Upper lobe of left lung (tissue), 6 donors: ENCODE results near the gene APOB. TPM values are rescaled to one million over a fixed set of nuclear protein-coding genes. Genes with fewer than 3 reads are reported as not detected.

ENCODE experiments used
- ATAC-seq, 2 donors: fragments of 200-7000 bp; cut with Tn5 transposase; one replicate each; pipeline ENCODE4 v1.9.1; 2022; ENCODE audit warnings: mild to moderate bottlenecking in 2 of 2, moderate library complexity in 2 of 2; ENCODE audit not compliant: low FRiP score in 2 of 2
- DNase-seq, 2 donors: peaks; one replicate each; pipeline ENCODE4 v3.0.0-alpha.2; 2019 to 2020
- H3K27ac ChIP-seq, 4 donors: fragments of 200-600 bp; sonication (generic); one replicate each; pipeline ENCODE4 v1.5.1; 2016 to 2019
- H3K27me3 ChIP-seq, 4 donors: fragments of 200-600 bp; sonication (generic); one replicate each; pipeline ENCODE4 v1.5.1; 2017 to 2019
- H3K36me3 ChIP-seq, 4 donors: fragments of 200-600 bp; sonication (generic); one replicate each; pipeline ENCODE4 v1.5.1; 2016 to 2019
- H3K4me1 ChIP-seq, 4 donors: fragments of 200-600 bp; sonication (generic); one replicate each; pipeline ENCODE4 v1.5.1; 2018 to 2019
- H3K4me3 ChIP-seq, 4 donors: fragments of 200-600 bp; sonication (generic); one replicate each; pipeline ENCODE4 v1.5.1; 2017 to 2019; ENCODE audit warnings: mild to moderate bottlenecking in 2 of 4, moderate library complexity in 1 of 4
- H3K9me3 ChIP-seq, 4 donors: fragments of 200-600 bp; sonication (generic); one replicate each; pipeline ENCODE4 v1.5.1; 2018 to 2019
- EP300 ChIP-seq, 4 donors: sonication (generic); formaldehyde crosslinking; IDR thresholded peaks; one replicate each; pipeline ENCODE4 v1.5.1; 2017; ENCODE audit warnings: antibody characterized with exemption in 4 of 4, control low read depth in 2 of 4
- POLR2A ChIP-seq, 4 donors: fragments of 450-650 bp; IDR thresholded peaks; one replicate each; pipeline ENCODE4 v1.5.1; 2016 to 2017; ENCODE audit warnings: antibody characterized with exemption in 4 of 4, mild to moderate bottlenecking in 2 of 4
- POLR2AphosphoS5 ChIP-seq, 2 donors: sonication (generic); formaldehyde crosslinking; IDR thresholded peaks; one replicate each; pipeline ENCODE4 v1.5.1; 2017; ENCODE audit warnings: antibody characterized with exemption in 2 of 2
- WGBS, 2 donors: methylation state at CpG; one replicate each; pipeline ENCODE4 v1.1.5; 2017 to 2018; 5-methylcytosine and 5-hydroxymethylcytosine counted together
- total RNA-seq, 6 donors: library from RNA; depleted of rRNA in 4 of 6; stranded (reverse); fragments of >200 nt in 4 of 6; gene quantifications; one replicate each; pipeline versions ENCODE4 v1.1.0 to v1.2.1, GENCODE V29; 2016 to 2021
- TF ChIP-seq, protein P1 (sequence below), 6 experiments: fragments of 450-650 bp in 4 of 6; fragments of 200-600 bp in 2 of 6; sonication (generic) in 2 of 6; IDR thresholded peaks; one replicate each; pipeline ENCODE4 v1.5.1; 2016 to 2019; ENCODE audit warnings: antibody characterized with exemption in 6 of 6
- donor health status: DM: no; HTN: no; CAD: no; lungs with moderate emphysema.
- donor health status: DM: no; HTN: yes; CAD: no; lungs with severe emphysema.

The APOB gene
- total RNA-seq, 6 donors from 2014 or later: under 0.01 to 2.1 (median 0.60) TPM

DNA sequence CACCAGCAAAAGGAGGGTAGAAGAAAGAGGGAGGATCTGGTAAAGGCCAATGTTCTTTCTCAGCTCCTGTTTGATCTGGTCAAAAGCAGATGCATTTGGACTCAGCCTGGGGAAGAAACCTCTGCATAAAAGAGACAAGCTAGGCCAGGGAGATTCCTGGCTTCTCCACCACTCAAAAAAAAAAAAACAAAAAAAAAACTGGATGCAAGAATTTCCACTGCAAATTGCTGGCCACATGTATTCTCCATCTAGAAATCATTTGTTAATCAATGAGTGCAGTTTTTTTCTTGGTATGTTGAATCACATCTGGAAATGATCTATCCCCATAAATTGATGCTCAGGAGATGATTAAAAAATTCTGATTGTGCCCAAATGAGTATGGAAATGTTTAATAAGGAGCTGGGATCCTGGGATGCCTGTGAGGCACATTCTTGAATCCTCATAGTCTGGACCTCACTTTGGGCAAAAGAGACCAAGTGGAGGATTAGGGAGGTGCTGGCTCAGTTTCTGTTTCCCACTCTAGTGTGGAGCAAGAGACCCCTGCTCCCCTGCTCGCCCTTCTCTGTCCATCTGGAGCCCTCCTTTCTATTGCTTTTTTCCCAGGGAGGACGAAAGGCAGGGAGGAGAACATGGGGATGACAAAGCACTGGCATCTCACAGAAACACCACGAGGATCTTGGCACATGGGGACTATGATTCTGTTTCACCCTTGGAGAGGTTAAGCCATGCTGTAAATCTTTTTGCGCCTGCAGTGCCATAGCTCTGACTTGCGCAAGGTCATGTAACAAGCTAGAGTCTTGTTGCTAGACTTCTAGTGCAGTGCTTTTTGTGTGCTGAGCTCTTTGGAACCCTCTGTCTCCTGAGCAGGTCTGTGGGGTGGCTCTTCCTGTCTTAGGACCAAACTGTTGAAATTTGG is 57.6 kb downstream of the APOB start:
- Histone ChIP-seq H3K27ac (no peak overlapping the region), H3K9me3 (no peaks in the 10 kb centered on the region), H3K36me3 (no peaks in the 10 kb centered on the region), H3K4me1 (no peaks in the 10 kb centered on the region), H3K27me3 (no peaks in the 10 kb centered on the region), H3K4me3 (no peak overlapping the region)
- DNase-seq: no peak
- TF ChIP-seq POLR2AphosphoS5 (IDR thresholded peaks at IDR 0.05): no peak
- no peak for TF ChIP-seq EP300 (IDR thresholded peaks at IDR 0.05)
- TF ChIP-seq, protein P1, sequence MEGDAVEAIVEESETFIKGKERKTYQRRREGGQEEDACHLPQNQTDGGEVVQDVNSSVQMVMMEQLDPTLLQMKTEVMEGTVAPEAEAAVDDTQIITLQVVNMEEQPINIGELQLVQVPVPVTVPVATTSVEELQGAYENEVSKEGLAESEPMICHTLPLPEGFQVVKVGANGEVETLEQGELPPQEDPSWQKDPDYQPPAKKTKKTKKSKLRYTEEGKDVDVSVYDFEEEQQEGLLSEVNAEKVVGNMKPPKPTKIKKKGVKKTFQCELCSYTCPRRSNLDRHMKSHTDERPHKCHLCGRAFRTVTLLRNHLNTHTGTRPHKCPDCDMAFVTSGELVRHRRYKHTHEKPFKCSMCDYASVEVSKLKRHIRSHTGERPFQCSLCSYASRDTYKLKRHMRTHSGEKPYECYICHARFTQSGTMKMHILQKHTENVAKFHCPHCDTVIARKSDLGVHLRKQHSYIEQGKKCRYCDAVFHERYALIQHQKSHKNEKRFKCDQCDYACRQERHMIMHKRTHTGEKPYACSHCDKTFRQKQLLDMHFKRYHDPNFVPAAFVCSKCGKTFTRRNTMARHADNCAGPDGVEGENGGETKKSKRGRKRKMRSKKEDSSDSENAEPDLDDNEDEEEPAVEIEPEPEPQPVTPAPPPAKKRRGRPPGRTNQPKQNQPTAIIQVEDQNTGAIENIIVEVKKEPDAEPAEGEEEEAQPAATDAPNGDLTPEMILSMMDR (IDR thresholded peaks at IDR 0.05): no peak
- TF ChIP-seq POLR2A (IDR thresholded peaks at IDR 0.05): no peak
- no peak for ATAC-seq
- WGBS, 2 donors: 75 to 82% methylated on average over 5 of the region's 5 CpGs

DNA sequence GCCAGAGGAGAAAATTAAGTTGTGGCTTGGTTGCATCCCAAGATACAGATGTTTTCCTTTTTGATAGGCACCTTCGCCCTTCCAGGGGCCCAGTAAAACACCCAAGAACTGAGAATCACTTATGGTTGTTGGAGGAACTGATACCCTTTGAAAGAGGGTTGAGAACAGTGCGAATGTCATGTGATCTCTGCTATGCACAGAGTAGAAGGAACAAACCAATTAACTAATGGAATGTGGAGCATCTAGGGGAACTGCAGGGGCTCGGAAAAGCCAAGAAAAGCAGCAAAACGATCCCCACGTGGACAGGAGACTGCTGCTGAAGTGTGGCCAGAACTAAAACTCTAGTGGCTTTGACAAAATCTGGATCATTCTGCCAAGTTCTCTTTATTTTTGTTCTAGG is 58.8 kb downstream of the APOB start:
- H3K4me1 ChIP-seq: no peaks in the 10 kb centered on the region
- DNase-seq (no peak), ATAC-seq (no peak)
- no peaks in the 10 kb centered on the region for H3K27me3 ChIP-seq
- no peak overlapping the region for H3K4me3 ChIP-seq
- H3K9me3 ChIP-seq: no peaks in the 10 kb centered on the region
- 37 to 39% methylated on average over 5 of the region's 5 CpGs for WGBS, 2 donors
- no peak overlapping the region for H3K27ac ChIP-seq
- H3K36me3 ChIP-seq: no peaks in the 10 kb centered on the region
- TF ChIP-seq POLR2AphosphoS5 (IDR thresholded peaks at IDR 0.05) (no peak), POLR2A (IDR thresholded peaks at IDR 0.05) (no peak), EP300 (IDR thresholded peaks at IDR 0.05) (no peak)
- TF ChIP-seq, protein P1 (IDR thresholded peaks at IDR 0.05): no peak

DNA sequence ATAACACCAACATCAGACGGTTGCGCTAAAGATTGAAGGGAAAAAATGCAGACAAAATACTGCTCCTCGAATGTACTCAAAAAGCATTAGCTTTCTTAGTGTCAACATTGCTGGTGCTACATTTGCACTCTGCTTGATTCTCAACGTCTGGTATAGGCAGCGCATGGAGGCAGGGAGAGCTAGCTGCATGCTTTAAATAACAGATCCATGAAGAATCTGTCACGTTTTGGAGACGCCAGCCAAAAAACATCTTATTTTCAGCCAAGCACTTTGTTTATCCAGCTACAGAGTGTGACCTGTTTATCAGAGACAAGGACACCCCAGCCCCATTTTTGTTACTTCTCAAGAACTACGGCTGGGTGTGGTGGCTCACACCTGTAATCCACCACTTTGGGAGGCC is 59.5 kb downstream of the APOB start:
- H3K4me3 ChIP-seq: no peak overlapping the region
- no peak for DNase-seq
- H3K9me3 ChIP-seq: no peaks in the 10 kb centered on the region
- no peaks in the 10 kb centered on the region for H3K27me3 ChIP-seq
- H3K27ac ChIP-seq: no peak overlapping the region
- no peak for ATAC-seq
- 73 to 78% methylated on average over 8 of the region's 8 CpGs for WGBS, 2 donors
- H3K4me1 ChIP-seq: no peaks in the 10 kb centered on the region
- TF ChIP-seq EP300 (IDR thresholded peaks at IDR 0.05): no peak
- TF ChIP-seq POLR2AphosphoS5 (IDR thresholded peaks at IDR 0.05): no peak
- no peak for TF ChIP-seq POLR2A (IDR thresholded peaks at IDR 0.05)
- TF ChIP-seq, protein P1 (IDR thresholded peaks at IDR 0.05): no peak
- H3K36me3 ChIP-seq: no peaks in the 10 kb centered on the region

DNA sequence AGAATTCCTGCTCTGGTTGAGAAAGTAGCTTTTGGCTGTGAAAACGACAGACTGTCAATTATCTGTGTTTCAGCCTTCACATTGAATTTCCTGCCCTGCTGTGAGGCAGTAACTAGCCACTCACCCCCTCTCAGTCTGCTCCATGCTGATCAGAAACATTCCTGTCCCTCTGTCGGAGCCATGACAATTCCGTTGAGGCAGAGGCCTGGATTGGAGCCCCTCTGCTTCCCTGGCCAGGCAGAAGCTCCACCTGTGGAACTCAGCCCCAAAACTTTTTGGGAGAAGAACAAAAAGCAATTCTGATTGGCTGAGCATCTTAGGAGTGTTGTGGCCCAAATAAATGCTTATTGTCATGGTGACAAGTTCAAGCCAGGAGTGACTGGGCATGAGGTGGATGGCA is 60.0 kb downstream of the APOB start:
- H3K27ac ChIP-seq: no peak overlapping the region
- no peak for ATAC-seq
- no peaks in the 10 kb centered on the region for H3K27me3 ChIP-seq
- DNase-seq: no peak
- no peak for TF ChIP-seq POLR2AphosphoS5 (IDR thresholded peaks at IDR 0.05)
- H3K9me3 ChIP-seq: no peaks in the 10 kb centered on the region
- H3K36me3 ChIP-seq: no peaks in the 10 kb centered on the region
- no peak overlapping the region for H3K4me3 ChIP-seq
- H3K4me1 ChIP-seq: no peaks in the 10 kb centered on the region
- 35 to 54% methylated on average over 3 of the region's 3 CpGs for WGBS, 2 donors

DNA sequence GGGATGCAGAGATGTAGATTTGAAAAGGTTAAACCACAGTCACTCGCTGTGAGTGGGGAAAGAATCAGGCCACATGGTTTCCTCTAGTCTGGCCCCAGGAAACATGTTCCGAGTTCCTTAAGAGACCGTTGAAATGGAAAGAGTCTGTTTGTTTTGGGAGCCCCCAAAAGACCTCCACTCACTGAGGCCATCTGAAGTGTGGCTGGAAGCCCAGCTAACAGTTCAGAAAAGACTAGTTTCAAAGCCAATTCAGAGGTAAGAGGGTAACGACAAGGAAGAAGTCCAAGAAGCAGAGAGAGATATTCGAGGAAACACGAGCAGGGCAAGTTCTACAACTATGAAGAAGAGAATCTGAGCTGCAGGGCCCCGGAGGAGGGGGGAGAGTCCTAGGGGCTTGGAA is 61.0 kb downstream of the APOB start:
- DNase-seq: no peak
- no peaks in the 10 kb centered on the region for H3K9me3 ChIP-seq
- H3K36me3 ChIP-seq: no peaks in the 10 kb centered on the region
- no peak overlapping the region for H3K27ac ChIP-seq
- WGBS, 2 donors: 65 to 70% methylated on average over 7 of the region's 7 CpGs
- H3K4me1 ChIP-seq: peaks cover 0 to 4% (median 1%) of the 10 kb centered on the region in 4 donors
- TF ChIP-seq POLR2AphosphoS5 (IDR thresholded peaks at IDR 0.05): no peak
- TF ChIP-seq EP300 (IDR thresholded peaks at IDR 0.05): no peak
- TF ChIP-seq, protein P1 (IDR thresholded peaks at IDR 0.05): no peak
- no peak for TF ChIP-seq POLR2A (IDR thresholded peaks at IDR 0.05)
- no peak for ATAC-seq
- H3K4me3 ChIP-seq: no peak overlapping the region
- H3K27me3 ChIP-seq: no peaks in the 10 kb centered on the region
